CD4-positive, alpha-beta T cell (primary cell): Measurements from ENCODE around the gene ACAD11. TPM values are rescaled to one million over a fixed set of nuclear protein-coding genes. Genes with fewer than 3 reads are reported as not detected.
A peak's percentile ranks its signal among the peaks of the same experiment; 100 is the strongest.

ENCODE experiments used
- ATAC-seq: fragments of 200-7000 bp; cut with Tn5 transposase; one replicate; pipeline ENCODE4 v1.10.0; 2022; ENCODE audit warnings: mild to moderate bottlenecking; ENCODE audit not compliant: poor library complexity
- CTCF ChIA-PET: fragments of 350-600 bp; sonication (Branson Sonifier 250); formaldehyde crosslinking; loops from one replicate; lab custom pipeline; 2021; ENCODE audit warnings: antibody characterized with exemption, inconsistent platforms; lab: Charles Lee
- POLR2A ChIA-PET: fragments of 350-600 bp; sonication (Branson Sonifier 250); formaldehyde crosslinking; loops from one replicate; lab custom pipeline; 2021; ENCODE audit warnings: antibody characterized with exemption, inconsistent platforms; lab: Charles Lee
- DNase-seq, 14 experiments: peaks; one replicate each; pipeline ENCODE4 v3.0.0-alpha.2; 2013 to 2020; ENCODE audit warnings: mixed read lengths in 2 of 14
- H3K27ac ChIP-seq, 2 donors: one replicate each; pipeline versions ENCODE4 v1.5.1 to v1.7.0; 2013; ENCODE audit warnings: low read length in 2 of 2, low read depth in 1 of 2, mild to moderate bottlenecking in 1 of 2
- H3K27me3 ChIP-seq, 2 experiments: 1 replicate in 1 of 2; 2 replicates in 1 of 2; pipeline versions ENCODE4 v1.6.1 to v1.7.0; 2013; ENCODE audit warnings: low read length in 2 of 2, control low read depth in 1 of 2, mild to moderate bottlenecking in 1 of 2, moderate library complexity in 1 of 2; ENCODE audit not compliant: insufficient read depth in 2 of 2, control insufficient read depth in 1 of 2
- H3K36me3 ChIP-seq: one replicate; pipeline ENCODE4 v1.6.1; 2013; ENCODE audit warnings: low read length, control low read depth; ENCODE audit not compliant: insufficient read depth
- H3K4me1 ChIP-seq: one replicate; pipeline ENCODE4 v1.6.1; 2013; ENCODE audit warnings: low read length, control low read depth; ENCODE audit not compliant: insufficient read depth
- H3K4me3 ChIP-seq: one replicate; pipeline ENCODE4 v1.5.1; 2013; ENCODE audit warnings: mild to moderate bottlenecking, low read length, moderate library complexity
- H3K9me3 ChIP-seq, 2 experiments: 1 replicate in 1 of 2; 2 replicates in 1 of 2; pipeline versions ENCODE4 v1.6.1 to v1.7.0; 2013; ENCODE audit warnings: low read length in 2 of 2, mild to moderate bottlenecking in 2 of 2, control low read depth in 1 of 2, moderate library complexity in 1 of 2; ENCODE audit not compliant: control insufficient read depth in 1 of 2, insufficient read depth in 1 of 2
- H3K27ac Mint-ChIP-seq: one replicate; pipeline ENCODE4 v1.8.0; 2020; ENCODE audit warnings: mixed read lengths
- H3K27me3 Mint-ChIP-seq: one replicate; pipeline ENCODE4 v1.8.0; 2021; ENCODE audit warnings: mixed read lengths
- H3K36me3 Mint-ChIP-seq: one replicate; pipeline ENCODE4 v1.8.0; 2021; ENCODE audit warnings: low read depth, mixed read lengths
- H3K4me1 Mint-ChIP-seq: one replicate; pipeline ENCODE4 v1.8.0; 2021; ENCODE audit warnings: low read depth, mixed read lengths
- H3K4me3 Mint-ChIP-seq: one replicate; pipeline ENCODE4 v1.8.0; 2020; ENCODE audit warnings: mild to moderate bottlenecking, mixed read lengths
- H3K9me3 Mint-ChIP-seq: one replicate; pipeline ENCODE4 v1.8.0; 2020; ENCODE audit warnings: mixed read lengths
- CTCF ChIP-seq: fragments of 200-600 bp; IDR thresholded peaks from one replicate; pipeline ENCODE4 v1.8.0; 2022; ENCODE audit warnings: antibody characterized with exemption, mild to moderate bottlenecking
- intact Hi-C, 2 experiments: fragments of 100-400 bp; cut with DNase I in 1 of 2; cut with micrococcal nuclease in 1 of 2; formaldehyde crosslinking; loops; one replicate each; pipeline versions ENCODE4 v1.15.1 to v1.9.0; 2023 to 2025; cut with DNase I, micrococcal nuclease
- total RNA-seq, 174 experiments: library from RNA in 2 of 174; stranded (reverse) in 2 of 174; gene quantifications; one replicate each; pipeline ENCODE4 v1.2.3 and lab custom pipeline; 2021 to 2026

Gene ACAD11
- total RNA-seq, 2 experiments from 2014 or later = 26.6 to 27.9 TPM

GRCh38 chr3:132595014-132595413 is 64.6 kb downstream of the ACAD11 start:
- ChIA-PET CTCF (no interaction called here), POLR2A (no interaction called here)
- Mint-ChIP-seq H3K4me3 (no peak overlapping the region), H3K27me3 (no peaks in the 10 kb centered on the region), H3K9me3 (no peaks in the 10 kb centered on the region), H3K27ac (no peak overlapping the region), H3K4me1 (no peaks in the 10 kb centered on the region), H3K36me3 (peaks cover 78% of the 10 kb centered on the region)
- TF ChIP-seq CTCF = no peak
- no peak overlapping the region for H3K27ac ChIP-seq
- H3K9me3 ChIP-seq = no peaks in the 10 kb centered on the region
- H3K36me3 ChIP-seq = peaks cover 5% of the 10 kb centered on the region
- H3K4me1 ChIP-seq = no peaks in the 10 kb centered on the region
- H3K27me3 ChIP-seq = no peaks in the 10 kb centered on the region
- peak in 2 of 14 experiments; percentile 4 to 5 for DNase-seq
- no peak overlapping the region for H3K4me3 ChIP-seq
- intact Hi-C loops = no loop called here
- ATAC-seq = no peak

DNA sequence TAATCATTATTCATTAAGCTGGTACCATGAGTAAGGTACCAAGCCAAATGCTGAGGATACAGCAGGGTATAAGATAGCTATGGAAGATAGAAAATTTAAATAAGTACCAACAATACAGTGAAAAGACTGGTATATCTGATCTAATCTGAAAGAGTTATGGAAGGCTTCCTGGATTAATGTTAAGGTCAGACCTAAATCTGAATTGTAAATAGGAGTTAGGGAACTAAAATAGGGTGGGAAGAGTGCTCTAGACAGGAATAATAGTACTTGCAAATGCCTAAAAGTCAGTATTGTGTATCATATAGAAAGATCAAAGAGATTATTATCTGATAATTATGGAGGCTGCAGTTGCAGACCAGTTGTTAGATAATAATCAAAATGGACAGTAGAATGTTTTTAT is 65.1 kb downstream of the ACAD11 start:
- no peaks in the 10 kb centered on the region for H3K9me3 ChIP-seq
- no peaks in the 10 kb centered on the region for H3K9me3 Mint-ChIP-seq
- H3K4me1 ChIP-seq = no peaks in the 10 kb centered on the region
- no peaks in the 10 kb centered on the region for H3K27me3 ChIP-seq
- H3K27me3 Mint-ChIP-seq = no peaks in the 10 kb centered on the region
- H3K4me1 Mint-ChIP-seq = no peaks in the 10 kb centered on the region
- intact Hi-C loops = no loop called here
- H3K4me3 ChIP-seq = no peak overlapping the region
- ChIA-PET POLR2A (no interaction called here), CTCF (no interaction called here)
- no peak overlapping the region for H3K4me3 Mint-ChIP-seq
- no peak for TF ChIP-seq CTCF
- peaks cover 79% of the 10 kb centered on the region for H3K36me3 Mint-ChIP-seq
- DNase-seq (no peak), ATAC-seq (no peak)
- peaks cover 5% of the 10 kb centered on the region for H3K36me3 ChIP-seq
- H3K27ac ChIP-seq = no peak overlapping the region
- H3K27ac Mint-ChIP-seq = no peak overlapping the region

DNA sequence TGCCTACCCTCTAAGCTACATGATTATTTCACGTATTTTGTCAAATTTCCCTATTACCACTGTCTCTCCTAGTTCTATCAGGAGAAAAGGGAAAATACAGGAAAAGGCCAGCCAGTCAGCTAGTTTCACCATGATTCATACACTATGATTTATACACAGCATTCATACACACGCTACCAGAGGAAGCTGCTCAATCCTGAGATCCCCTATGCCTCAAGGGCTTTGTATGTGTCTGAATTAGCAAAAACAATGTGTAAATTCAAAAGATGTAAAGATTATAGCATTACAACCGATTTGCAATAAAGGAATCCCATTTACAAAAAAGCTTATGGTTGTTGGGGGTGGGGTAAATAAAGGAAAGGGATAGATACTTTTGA is 65.7 kb downstream of the ACAD11 start:
- no peak for TF ChIP-seq CTCF
- ChIA-PET CTCF (no interaction called here), POLR2A (no interaction called here)
- no peaks in the 10 kb centered on the region for H3K9me3 ChIP-seq
- no peak overlapping the region for H3K27ac Mint-ChIP-seq
- H3K36me3 Mint-ChIP-seq = peaks cover 80% of the 10 kb centered on the region
- H3K36me3 ChIP-seq = peaks cover 5% of the 10 kb centered on the region
- DNase-seq (no peak), ATAC-seq (no peak)
- no peak overlapping the region for H3K4me3 ChIP-seq
- H3K4me1 Mint-ChIP-seq = no peaks in the 10 kb centered on the region
- no peak overlapping the region for H3K27ac ChIP-seq
- no peaks in the 10 kb centered on the region for H3K4me1 ChIP-seq
- no peak overlapping the region for H3K4me3 Mint-ChIP-seq
- intact Hi-C loops = no loop called here
- H3K9me3 Mint-ChIP-seq = no peaks in the 10 kb centered on the region
- no peaks in the 10 kb centered on the region for H3K27me3 ChIP-seq
- no peaks in the 10 kb centered on the region for H3K27me3 Mint-ChIP-seq
